HG03025 (cell line): ENCODE results near the gene TMEM120B.
"Not testable (repeated sequence)": the region's sequence is repeated elsewhere in the genome, so short reads cannot be mapped to it uniquely, and the experiment has no call there.

Source experiments
- ATAC-seq: cut with Tn5 transposase; IDR thresholded peaks from one replicate; pipeline ENCODE4 v1.9.1; 2021; ENCODE audit warnings: mild to moderate bottlenecking, moderate library complexity; ENCODE audit not compliant: unreplicated experiment, low FRiP score

Gene TMEM120B

DNA sequence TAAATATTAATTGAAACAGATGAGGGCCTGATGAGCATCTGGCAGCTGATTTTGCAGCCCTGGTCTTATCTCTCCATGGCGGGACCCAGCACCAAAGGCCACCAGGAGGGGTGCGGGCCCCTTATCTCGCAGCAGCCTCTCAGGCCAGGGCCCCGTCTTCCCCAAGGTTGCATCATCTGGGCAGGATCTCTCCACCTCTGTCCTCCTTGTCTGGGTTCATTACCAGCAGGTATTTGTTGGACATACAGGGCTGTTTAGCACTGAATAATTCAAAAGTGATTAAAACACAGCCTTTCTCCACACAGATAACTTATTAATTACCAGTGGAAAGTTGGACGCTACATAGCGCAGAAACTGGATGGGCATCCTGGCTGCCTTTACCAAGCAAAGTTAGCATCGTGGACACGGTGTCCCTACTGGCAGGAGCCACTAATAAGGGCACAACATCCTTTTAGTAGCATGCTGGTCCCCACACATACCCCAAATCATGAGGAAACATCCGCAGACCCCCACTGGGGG is 25.8 kb downstream of the TMEM120B start:
- ATAC-seq: no peak

DNA sequence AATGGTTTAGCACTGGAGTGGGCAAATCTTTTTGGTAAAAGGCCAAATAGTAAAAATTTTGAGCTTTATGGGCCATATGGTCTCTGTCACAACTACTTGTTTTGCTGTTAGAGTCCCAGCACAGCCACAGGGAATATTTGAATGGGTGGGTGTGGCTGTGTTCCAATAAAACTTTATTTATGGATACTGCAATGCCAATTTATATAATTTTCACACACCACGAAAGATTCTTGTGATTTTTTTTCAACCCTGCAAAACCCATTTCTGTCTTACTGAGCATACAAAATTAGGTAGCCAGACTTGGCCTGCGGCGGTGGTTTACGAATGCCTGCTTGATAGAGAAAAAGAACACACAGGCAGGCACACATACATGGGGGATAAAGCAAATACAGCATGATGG is 28.3 kb downstream of the TMEM120B start:
- no peak for ATAC-seq

DNA sequence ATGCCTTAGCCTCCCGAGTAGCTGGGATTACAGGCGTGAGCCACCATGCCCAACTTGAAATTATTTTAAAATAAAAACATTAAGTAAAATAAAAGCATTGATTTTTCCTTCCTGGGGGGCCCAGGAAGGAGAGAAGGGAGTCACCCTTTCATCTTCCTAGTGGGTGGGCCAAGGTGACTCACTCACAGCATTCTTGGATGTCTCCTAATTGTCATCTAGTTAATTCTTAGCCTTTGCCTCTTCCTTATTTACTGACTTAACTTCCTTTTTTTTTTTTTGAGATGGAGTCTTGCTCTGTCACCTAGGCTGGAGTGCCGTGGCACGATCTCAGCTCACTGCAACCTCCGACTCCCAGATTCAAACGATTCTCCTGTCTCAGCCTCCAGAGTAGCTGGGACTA is 29.2 kb downstream of the TMEM120B start:
- no peak for ATAC-seq

DNA sequence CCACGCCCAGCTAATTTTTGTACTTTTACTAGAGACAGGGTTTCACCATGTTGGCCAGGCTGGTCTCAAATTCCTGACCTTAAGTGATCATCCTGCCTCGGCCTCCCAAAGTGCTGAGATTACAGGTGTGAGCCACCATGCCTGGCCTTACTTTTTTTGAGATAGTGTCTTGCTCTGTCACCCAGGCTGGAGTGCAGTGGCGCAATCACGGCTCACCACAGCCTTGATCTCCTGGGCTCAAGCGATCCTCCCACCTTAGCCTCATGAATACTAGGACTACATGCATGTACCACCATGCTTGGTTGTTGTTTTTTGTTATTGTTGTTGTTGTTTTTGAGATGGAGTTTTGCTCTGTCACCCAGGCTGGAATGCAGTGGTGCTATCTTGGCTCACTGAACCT is 33.0 kb downstream of the TMEM120B start:
- not testable (repeated sequence) for ATAC-seq

DNA sequence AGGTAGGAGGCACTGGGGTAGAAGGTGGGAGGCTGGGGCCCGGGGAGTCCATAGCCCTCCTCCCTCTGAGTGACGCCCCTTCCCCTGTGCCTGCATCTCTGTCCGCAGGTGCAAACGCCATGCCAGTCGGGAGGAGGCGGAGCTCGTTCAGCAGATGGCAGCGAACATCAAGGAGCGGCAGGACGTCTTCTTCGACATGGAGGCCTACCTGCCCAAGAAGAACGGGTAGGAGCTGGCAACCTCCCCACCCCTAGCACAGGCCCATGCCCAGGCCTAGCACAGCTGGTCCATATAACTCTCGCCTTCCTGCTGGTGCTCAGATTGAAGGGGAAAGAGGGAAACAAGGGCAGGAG is 35.6 kb downstream of the TMEM120B start:
- no peak for ATAC-seq

DNA sequence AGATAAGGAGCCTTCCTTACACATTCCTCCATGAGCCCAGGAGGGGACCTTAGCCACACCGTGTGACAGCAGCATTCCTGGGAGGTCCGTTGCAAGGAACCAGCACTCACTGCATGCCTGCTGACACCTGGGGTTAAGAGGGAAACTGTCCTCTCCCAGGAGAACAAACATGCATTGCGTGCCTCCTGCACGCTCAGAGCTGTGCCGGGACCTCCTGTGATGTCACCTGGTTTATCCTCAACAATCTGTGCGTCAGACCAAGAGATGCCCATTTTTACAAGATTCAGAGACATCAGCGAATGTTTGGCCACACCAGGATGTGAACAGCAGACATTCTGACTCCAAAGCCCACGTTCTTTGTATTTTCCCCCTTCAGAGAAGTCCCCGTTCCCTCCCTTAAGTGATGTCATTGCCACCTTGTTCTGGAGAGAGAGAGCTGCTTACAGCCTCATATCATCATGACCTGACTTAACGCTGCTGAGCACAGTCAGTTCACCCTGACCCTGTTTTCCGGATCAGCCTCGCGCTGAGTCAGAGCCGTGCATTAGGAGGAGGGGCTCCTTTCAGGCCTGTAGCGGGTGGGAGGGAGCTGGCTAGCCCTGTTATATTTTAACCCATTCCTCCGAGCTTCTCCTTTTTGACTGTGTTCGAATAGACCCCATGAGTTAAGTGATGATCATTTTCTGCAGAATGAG is 36.2 kb downstream of the TMEM120B start:
- no peak for ATAC-seq

DNA sequence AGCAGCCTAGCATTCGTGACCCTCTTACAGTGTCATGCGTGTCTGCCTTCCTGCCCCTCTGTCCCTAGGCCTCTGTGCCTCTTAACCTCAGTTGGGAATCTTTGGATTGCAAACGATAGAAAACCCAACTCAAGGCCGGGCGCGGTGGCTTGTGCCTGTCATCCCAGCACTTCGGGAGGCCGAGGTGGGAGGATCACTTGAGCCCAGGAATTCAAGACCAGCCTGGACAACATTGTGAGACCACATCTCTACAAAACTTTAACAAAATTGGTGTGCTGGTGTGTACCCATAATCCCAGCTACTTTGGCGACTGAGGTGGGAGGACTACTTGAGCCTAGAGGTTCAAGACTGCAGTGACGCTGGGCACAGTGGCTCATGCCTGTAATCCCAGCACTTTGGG is 36.7 kb downstream of the TMEM120B start:
- no peak for ATAC-seq

DNA sequence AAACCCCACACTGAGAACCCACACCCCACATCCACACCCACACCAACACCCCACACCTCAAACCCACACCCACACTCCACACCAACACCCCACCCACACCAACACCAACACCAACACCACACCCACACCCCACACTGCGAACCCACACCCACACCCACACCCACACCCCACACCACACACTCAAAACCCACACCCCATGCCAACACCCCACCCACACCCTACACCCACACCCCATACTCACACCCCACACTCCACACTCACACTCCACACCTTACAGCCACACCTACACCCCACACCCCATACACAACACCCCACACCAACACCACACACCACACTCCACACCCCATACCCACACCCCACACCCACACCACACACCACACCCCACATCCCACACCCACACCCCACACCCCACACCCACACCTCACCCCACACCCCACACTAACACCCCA is 38.0 kb downstream of the TMEM120B start:
- ATAC-seq: no peak

DNA sequence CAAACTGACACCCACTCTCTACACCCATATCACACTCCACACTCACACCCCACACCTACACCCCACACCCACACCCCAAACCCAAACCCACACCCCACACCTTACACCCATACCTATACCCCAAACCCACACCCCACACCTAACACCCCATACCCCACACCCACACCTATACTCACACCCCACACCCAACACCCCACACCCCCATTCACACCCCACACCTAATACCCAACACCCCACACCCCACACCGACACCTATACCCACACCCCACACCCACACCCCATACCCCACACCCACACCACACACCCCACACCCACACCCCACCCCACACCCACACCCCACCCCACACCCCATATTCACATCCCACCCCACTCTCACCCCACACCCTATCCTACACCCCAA is 38.5 kb downstream of the TMEM120B start:
- no peak for ATAC-seq

DNA sequence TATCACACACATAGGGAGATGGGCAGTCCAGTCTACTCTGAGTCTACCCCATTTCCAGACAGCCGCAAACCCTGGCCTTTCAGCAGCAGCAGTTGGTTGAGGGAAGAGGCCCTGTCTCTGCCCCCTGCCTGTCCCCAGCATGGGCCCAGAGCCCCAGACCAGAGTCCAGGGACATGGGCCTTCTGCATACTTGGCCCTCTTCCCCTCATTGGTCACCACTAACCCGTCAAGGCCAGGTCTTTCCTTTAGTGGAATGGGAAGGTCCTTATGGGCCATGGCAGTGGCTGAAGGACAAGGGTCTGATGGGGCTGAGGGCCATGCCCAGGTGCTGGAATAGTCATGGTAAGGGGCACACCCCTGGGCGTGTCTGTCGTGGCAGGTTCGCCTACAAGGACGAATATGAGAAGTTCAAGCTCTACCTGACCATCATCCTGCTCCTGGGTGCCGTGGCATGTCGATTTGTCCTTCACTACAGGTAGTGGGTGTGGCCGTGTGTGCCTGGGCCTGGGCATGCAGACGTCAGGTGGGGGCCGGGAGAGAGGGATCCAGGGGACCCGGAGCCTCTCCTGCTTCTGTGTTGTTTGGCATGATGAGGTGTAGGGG is 39.3 kb downstream of the TMEM120B start:
- ATAC-seq: no peak

DNA sequence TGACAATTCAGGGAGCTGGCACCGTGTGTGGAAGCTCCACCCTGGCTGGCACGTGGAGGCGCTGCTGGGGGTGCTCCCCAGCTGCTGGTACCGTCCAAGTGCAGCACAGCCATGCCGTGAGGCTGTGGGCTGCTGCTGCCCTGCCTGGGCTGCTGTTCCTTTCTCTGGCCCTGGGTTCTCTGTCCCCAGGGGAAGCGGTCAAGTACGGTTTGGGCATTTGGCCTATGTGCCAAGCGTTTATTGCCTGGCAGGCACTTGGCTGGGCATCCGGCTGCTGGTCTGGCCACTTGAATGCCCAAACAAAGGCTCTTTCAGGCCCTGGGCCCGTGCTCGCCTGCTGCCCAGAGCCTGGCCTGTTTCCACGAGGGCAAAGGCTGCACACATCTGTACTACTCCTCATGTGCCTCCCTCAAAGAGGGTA is 41.3 kb downstream of the TMEM120B start:
- no peak for ATAC-seq

DNA sequence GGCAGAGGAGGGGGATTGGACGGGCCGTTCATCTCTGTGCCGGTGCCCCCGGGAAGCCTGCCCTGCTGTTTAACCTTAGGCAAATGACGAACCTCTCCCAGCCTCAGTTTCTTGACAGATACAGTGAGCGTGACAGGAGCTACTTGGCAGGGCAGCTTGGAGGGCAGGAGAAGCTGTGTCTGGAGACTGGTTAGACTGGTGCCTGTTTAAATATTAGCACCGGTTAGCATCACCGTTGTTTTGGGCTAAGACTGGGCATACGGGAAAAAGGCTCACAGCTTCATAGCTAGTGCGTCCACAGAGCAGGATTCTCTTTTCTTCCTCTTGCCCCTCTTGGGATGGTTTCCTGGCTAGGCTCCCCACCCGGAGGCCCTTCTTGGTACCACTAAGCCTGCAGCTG is 42.3 kb downstream of the TMEM120B start:
- no peak for ATAC-seq

DNA sequence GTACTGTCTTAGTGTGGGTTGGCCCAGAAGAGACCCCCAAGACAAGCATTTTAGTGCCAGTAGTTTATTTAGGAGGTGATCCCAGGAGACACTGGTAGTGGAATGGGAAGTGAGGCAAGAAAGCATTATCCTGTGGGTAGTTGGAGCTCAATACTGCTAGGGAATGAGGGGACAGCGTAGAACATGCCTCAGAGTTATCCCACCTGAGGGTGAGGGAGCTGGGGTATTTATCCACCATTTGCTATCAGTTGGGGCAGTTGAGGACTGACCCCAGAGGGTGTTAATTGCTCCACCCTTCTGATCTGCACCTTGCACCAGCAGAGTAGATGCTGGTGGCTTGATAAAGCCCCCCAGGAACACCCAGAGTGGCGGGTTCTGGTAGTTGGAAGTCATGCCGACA is 43.0 kb downstream of the TMEM120B start:
- no peak for ATAC-seq

DNA sequence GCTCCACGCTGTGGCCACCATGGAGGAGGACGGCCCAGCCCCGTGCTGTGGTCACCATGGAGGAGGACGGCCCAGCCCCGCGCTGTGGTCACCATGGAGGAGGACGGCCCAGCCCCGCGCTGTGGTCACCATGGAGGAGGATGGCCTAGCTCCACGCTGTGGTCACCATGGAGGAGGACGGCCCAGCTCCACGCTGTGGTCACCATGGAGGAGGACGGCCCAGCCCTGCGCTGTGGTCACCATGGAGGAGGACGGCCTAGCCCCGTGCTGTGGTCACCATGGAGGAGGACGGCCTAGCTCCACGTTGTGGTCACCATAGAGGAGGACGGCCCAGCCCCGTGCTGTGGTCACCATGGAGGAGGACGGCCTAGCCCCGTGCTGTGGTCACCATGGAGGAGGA is 46.0 kb downstream of the TMEM120B start:
- ATAC-seq: not testable (repeated sequence)

DNA sequence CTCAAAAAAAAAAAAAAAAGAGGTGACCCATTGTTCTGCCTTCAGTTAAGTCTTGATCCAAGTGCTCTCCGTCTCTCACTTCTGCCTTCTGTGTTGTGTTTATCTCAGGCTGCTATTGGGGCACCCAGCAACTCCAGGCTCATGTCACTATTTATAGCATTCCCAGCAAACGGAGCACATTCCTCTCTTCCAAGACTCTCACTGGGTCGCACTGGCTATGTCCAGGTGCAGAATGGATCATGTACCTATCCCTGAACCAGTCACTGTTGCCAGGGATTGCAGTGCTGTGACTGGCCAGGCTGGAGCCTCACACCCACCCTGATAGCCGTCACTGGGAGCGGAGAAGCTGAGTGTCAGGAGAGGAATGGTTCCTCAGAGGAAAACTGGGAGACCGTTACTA is 49.7 kb downstream of the TMEM120B start:
- no peak for ATAC-seq

DNA sequence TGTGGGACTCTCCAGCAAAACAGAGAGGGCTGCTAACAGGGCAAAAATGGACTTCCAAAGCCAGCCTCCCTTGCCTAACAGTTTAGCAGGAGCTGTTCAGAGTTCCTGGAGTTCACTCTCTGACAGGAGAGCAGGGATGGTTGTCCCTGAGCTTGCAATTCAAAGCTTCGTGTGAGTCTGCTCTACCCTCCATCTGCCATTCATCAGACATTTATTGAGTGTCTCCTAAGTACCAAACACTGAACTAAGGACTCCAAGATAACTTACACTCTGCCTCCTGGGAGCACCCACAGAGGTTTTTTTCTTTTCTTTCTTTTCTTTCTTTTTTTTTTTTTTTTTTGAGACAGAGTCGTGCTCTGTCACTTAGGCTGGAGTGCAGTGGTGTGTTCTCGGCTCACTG is 52.3 kb downstream of the TMEM120B start:
- no peak for ATAC-seq

DNA sequence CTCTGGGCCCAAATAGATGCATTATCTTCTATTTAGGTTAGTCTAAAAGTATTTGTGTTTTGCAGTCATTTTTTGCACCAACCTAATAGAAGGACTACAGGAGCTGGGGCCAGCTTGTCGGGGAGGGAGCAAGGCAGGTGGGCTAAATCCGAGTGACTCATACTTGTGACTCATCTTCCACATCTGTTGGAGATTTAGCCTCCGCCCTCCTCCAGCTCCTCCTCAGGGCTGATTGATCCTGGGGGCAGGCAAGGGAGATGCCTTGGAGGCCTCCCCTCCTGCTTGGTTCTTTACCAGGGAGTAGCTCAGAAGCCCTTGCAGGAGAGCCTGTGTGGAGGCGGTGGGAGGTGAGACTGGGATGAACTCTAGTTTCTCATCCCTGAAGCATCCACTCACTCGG is 53.0 kb downstream of the TMEM120B start:
- no peak for ATAC-seq

DNA sequence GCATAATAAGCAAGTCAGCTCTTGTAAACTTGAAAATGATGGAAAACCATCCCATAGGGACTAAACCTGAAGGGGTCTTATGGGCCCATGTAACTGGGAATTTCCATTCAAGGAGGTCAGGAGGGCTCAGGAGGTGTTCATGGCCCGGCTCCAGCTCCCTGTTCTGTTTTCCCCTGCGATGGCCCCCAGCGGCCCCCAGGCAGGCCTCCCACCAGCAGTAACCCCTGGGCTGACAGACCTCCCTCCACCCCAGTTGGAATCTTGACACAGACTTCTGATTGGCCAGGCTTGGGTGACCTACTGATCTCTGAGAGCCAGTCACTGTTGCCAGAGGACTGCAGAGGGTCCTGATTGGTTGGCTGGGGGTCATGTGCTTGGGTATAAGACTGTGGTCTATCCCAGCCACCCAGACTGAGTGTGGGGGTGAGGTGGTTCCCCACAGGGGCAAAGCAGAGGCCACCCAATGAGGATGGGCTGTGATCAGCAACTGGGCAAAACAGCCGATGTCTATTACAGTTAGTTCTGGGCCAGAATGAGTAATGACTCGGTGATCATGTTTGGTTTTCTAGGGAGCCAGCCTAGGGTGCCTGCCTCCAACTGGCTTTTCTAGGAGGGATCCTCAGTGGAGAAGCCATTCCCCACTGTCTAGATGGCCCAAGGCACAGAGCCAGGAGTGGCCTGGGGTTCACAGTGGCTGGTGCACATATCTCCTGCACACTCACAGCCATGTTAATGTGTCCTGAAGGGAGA is 53.9 kb downstream of the TMEM120B start:
- ATAC-seq: no peak

DNA sequence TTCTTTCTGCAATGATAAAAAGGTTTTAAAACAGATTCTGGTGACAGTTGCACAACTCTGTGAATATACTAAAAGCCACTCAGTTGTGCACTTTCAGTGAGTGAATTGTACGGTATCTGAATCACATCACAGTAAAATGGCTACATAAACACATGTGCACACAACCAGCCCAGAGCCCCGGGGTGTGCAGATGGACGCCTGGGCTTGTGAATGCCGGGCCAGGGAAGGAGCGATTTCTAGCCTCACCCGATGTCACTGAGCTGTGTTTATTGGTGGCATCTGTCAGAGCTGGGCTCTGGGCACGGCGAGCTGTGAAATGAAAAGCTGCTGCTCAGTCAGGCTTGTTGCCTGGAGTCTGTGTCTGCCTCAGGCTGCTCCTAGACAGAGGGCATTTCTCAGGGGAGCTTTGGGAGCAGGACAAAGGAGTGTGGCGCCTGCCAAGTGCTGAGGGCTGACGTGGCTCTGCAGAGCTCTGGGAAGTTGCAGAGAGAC is 55.0 kb downstream of the TMEM120B start:
- ATAC-seq: no peak

DNA sequence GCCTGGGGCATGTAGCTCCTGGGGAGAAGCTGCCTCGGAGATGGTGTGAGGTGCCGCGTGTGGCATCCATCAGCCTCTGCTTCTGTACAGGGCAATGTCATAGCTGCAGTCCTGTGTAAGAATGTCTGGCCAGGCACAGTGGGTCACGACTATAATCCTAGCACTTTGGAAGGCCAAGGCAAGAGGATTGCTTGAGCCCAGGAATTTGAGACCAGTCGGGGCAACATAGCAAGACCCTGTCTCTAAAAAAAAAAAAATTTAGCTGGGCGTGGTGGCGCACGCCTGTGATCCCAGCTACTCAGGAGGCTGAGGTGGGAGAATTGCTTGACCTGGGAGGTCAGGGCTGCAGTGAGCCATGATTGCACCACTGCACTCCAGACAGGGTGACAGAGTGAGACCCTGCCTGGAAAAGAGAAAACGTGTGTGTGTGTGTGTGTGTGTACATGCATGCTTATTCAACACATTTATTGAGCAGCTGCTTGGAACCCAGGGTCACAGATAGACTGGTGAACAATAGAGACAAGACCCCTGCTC is 56.8 kb downstream of the TMEM120B start:
- no peak for ATAC-seq

DNA sequence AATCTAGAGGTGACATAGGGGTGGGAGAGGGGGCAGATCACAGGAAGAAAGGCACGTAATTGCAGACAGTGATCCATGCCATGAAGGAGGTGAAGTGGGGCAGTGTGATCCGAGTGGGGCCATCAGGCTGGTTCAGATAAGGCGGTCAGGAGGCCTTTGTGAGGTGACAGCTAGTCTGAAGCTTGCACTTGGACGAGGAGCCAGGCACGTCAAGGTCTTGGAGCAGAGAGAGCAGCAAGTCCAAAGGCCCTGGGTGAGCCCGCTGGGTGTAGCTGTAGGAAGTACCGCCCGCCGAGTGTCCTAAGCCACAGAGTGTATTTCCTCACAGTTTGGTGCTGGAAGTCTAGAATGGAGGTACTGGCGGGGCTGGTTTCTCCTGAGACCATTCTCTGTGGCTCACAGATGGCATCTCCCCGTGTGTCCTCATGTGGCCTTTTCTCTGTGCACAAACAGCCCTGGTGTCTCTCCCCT is 57.3 kb downstream of the TMEM120B start:
- ATAC-seq: no peak
